Measurements from ENCODE around the gene RPS6KA5. TPM values are rescaled to one million over a fixed set of nuclear protein-coding genes. Genes with fewer than 3 reads are reported as not detected.
"Not testable (repeated sequence)": the region's sequence is repeated elsewhere in the genome, so short reads cannot be mapped to it uniquely, and the experiment has no call there.

Gene RPS6KA5
- total and polyA plus RNA-seq, 4 donors, result 3.3 to 10.7 (median 7.8) TPM

- H3K27ac ChIP-seq (ENCODE audit: low read depth, low read length), result no peak overlapping the region
- DNase-seq (ENCODE audit: low read depth in 4 of 6, low spot score in 6 of 6), result no peak
- no peaks in the 10 kb centered on the region for H3K36me3 ChIP-seq (ENCODE audit: control insufficient read depth, insufficient read depth, low read length)
- no peak overlapping the region for H3K4me3 ChIP-seq (ENCODE audit: low read depth, low read length)
- no CpG with 5 or more reads among the region's 1 CpG for WGBS (ENCODE audit: insufficient coverage)
- H3K27me3 ChIP-seq (ENCODE audit: control insufficient read depth, insufficient read depth, low read length), result no peaks in the 10 kb centered on the region
- H3K9me3 ChIP-seq (ENCODE audit: control insufficient read depth, insufficient read depth, low read length), result peaks cover 2% of the 10 kb centered on the region
- no peaks in the 10 kb centered on the region for H3K4me1 ChIP-seq (ENCODE audit: control insufficient read depth, insufficient read depth, low read length)
These were observed 24.6 kb downstream of the RPS6KA5 start for GRCh38 chr14:91035855-91036254.

GRCh38 chr14:91034379-91034778 lies 26.1 kb downstream of the RPS6KA5 start:
- H3K27ac ChIP-seq (ENCODE audit: low read depth, low read length); DNase-seq (ENCODE audit: low read depth in 4 of 6, low spot score in 6 of 6); H3K4me1 ChIP-seq (ENCODE audit: control insufficient read depth, insufficient read depth, low read length); H3K36me3 ChIP-seq (ENCODE audit: control insufficient read depth, insufficient read depth, low read length); H3K9me3 ChIP-seq (ENCODE audit: control insufficient read depth, insufficient read depth, low read length); H3K27me3 ChIP-seq (ENCODE audit: control insufficient read depth, insufficient read depth, low read length); H3K4me3 ChIP-seq (ENCODE audit: low read depth, low read length): not testable (repeated sequence)
- WGBS (ENCODE audit: insufficient coverage), result 99% methylated on average over 8 of the region's 10 CpGs

- H3K9me3 ChIP-seq (ENCODE audit: control insufficient read depth, insufficient read depth, low read length), result peaks cover 2% of the 10 kb centered on the region
- H3K4me1 ChIP-seq (ENCODE audit: control insufficient read depth, insufficient read depth, low read length), result no peaks in the 10 kb centered on the region
- H3K27me3 ChIP-seq (ENCODE audit: control insufficient read depth, insufficient read depth, low read length), result no peaks in the 10 kb centered on the region
- no CpG with 5 or more reads among the region's 3 CpGs for whole genome bisulfite sequencing (ENCODE audit: insufficient coverage)
- no peaks in the 10 kb centered on the region for H3K36me3 ChIP-seq (ENCODE audit: control insufficient read depth, insufficient read depth, low read length)
- no peak for DNase-seq (ENCODE audit: low read depth in 4 of 6, low spot score in 6 of 6)
- H3K4me3 ChIP-seq (ENCODE audit: low read depth, low read length), result no peak overlapping the region
- H3K27ac ChIP-seq (ENCODE audit: low read depth, low read length), result no peak overlapping the region
These were observed 28.2 kb downstream of the RPS6KA5 start for GRCh38 chr14:91032248-91032647.

GRCh38 chr14:91031666-91032065 lies 28.8 kb downstream of the RPS6KA5 start:
- Histone ChIP-seq H3K36me3 (ENCODE audit: control insufficient read depth, insufficient read depth, low read length) (no peaks in the 10 kb centered on the region), H3K9me3 (ENCODE audit: control insufficient read depth, insufficient read depth, low read length) (peaks cover 2% of the 10 kb centered on the region), H3K27me3 (ENCODE audit: control insufficient read depth, insufficient read depth, low read length) (no peaks in the 10 kb centered on the region), H3K4me3 (ENCODE audit: low read depth, low read length) (no peak overlapping the region), H3K27ac (ENCODE audit: low read depth, low read length) (no peak overlapping the region), H3K4me1 (ENCODE audit: control insufficient read depth, insufficient read depth, low read length) (no peaks in the 10 kb centered on the region)
- DNase-seq (ENCODE audit: low read depth in 4 of 6, low spot score in 6 of 6), result no peak
- WGBS (ENCODE audit: insufficient coverage), result no CpG with 5 or more reads among the region's 4 CpGs

GRCh38 chr14:91029456-91030217 lies 30.8 kb downstream of the RPS6KA5 start:
- Histone ChIP-seq H3K9me3 (ENCODE audit: control insufficient read depth, insufficient read depth, low read length) (peaks cover 2% of the 10 kb centered on the region), H3K4me3 (ENCODE audit: low read depth, low read length) (no peak overlapping the region), H3K4me1 (ENCODE audit: control insufficient read depth, insufficient read depth, low read length) (no peaks in the 10 kb centered on the region), H3K27me3 (ENCODE audit: control insufficient read depth, insufficient read depth, low read length) (no peaks in the 10 kb centered on the region), H3K36me3 (ENCODE audit: control insufficient read depth, insufficient read depth, low read length) (no peaks in the 10 kb centered on the region), H3K27ac (ENCODE audit: low read depth, low read length) (no peak overlapping the region)
- no CpG with 5 or more reads among the region's 1 CpG for WGBS (ENCODE audit: insufficient coverage)
- DNase-seq (ENCODE audit: low read depth in 4 of 6, low spot score in 6 of 6), result no peak

GRCh38 chr14:91027561-91027960 lies 32.9 kb downstream of the RPS6KA5 start:
- H3K4me1 ChIP-seq (ENCODE audit: control insufficient read depth, insufficient read depth, low read length), result no peaks in the 10 kb centered on the region
- no peak for DNase-seq (ENCODE audit: low read depth in 4 of 6, low spot score in 6 of 6)
- H3K27ac ChIP-seq (ENCODE audit: low read depth, low read length), result no peak overlapping the region
- no peak overlapping the region for H3K4me3 ChIP-seq (ENCODE audit: low read depth, low read length)
- H3K36me3 ChIP-seq (ENCODE audit: control insufficient read depth, insufficient read depth, low read length), result no peaks in the 10 kb centered on the region
- no peaks in the 10 kb centered on the region for H3K9me3 ChIP-seq (ENCODE audit: control insufficient read depth, insufficient read depth, low read length)
- no peaks in the 10 kb centered on the region for H3K27me3 ChIP-seq (ENCODE audit: control insufficient read depth, insufficient read depth, low read length)

GRCh38 chr14:91022622-91023028 lies 37.8 kb downstream of the RPS6KA5 start:
- not testable (repeated sequence) for H3K27me3 ChIP-seq (ENCODE audit: control insufficient read depth, insufficient read depth, low read length); H3K36me3 ChIP-seq (ENCODE audit: control insufficient read depth, insufficient read depth, low read length); DNase-seq (ENCODE audit: low read depth in 4 of 6, low spot score in 6 of 6); H3K4me1 ChIP-seq (ENCODE audit: control insufficient read depth, insufficient read depth, low read length); H3K4me3 ChIP-seq (ENCODE audit: low read depth, low read length); H3K9me3 ChIP-seq (ENCODE audit: control insufficient read depth, insufficient read depth, low read length); H3K27ac ChIP-seq (ENCODE audit: low read depth, low read length)
- WGBS (ENCODE audit: insufficient coverage), result 100% methylated on average over 1 of the region's 9 CpGs

- Histone ChIP-seq H3K4me1 (ENCODE audit: control insufficient read depth, insufficient read depth, low read length) (no peaks in the 10 kb centered on the region), H3K9me3 (ENCODE audit: control insufficient read depth, insufficient read depth, low read length) (no peaks in the 10 kb centered on the region), H3K4me3 (ENCODE audit: low read depth, low read length) (no peak overlapping the region), H3K27me3 (ENCODE audit: control insufficient read depth, insufficient read depth, low read length) (no peaks in the 10 kb centered on the region), H3K27ac (ENCODE audit: low read depth, low read length) (no peak overlapping the region), H3K36me3 (ENCODE audit: control insufficient read depth, insufficient read depth, low read length) (no peaks in the 10 kb centered on the region)
- WGBS (ENCODE audit: insufficient coverage), result no CpG with 5 or more reads among the region's 1 CpG
- DNase-seq (ENCODE audit: low read depth in 4 of 6, low spot score in 6 of 6), result no peak
These were observed 38.3 kb downstream of the RPS6KA5 start for GRCh38 chr14:91021991-91022621.

GRCh38 chr14:91021115-91021514 lies 39.3 kb downstream of the RPS6KA5 start:
- no peak for DNase-seq (ENCODE audit: low read depth in 4 of 6, low spot score in 6 of 6)
- Histone ChIP-seq H3K27me3 (ENCODE audit: control insufficient read depth, insufficient read depth, low read length) (no peaks in the 10 kb centered on the region), H3K27ac (ENCODE audit: low read depth, low read length) (no peak overlapping the region), H3K36me3 (ENCODE audit: control insufficient read depth, insufficient read depth, low read length) (no peaks in the 10 kb centered on the region), H3K4me3 (ENCODE audit: low read depth, low read length) (no peak overlapping the region), H3K9me3 (ENCODE audit: control insufficient read depth, insufficient read depth, low read length) (no peaks in the 10 kb centered on the region), H3K4me1 (ENCODE audit: control insufficient read depth, insufficient read depth, low read length) (no peaks in the 10 kb centered on the region)
- WGBS (ENCODE audit: insufficient coverage), result 100% methylated on average over 1 of the region's 3 CpGs

- no peaks in the 10 kb centered on the region for H3K4me1 ChIP-seq (ENCODE audit: control insufficient read depth, insufficient read depth, low read length)
- no peaks in the 10 kb centered on the region for H3K9me3 ChIP-seq (ENCODE audit: control insufficient read depth, insufficient read depth, low read length)
- 68% methylated on average over 2 of the region's 3 CpGs for WGBS (ENCODE audit: insufficient coverage)
- no peak overlapping the region for H3K27ac ChIP-seq (ENCODE audit: low read depth, low read length)
- H3K27me3 ChIP-seq (ENCODE audit: control insufficient read depth, insufficient read depth, low read length), result no peaks in the 10 kb centered on the region
- no peak for DNase-seq (ENCODE audit: low read depth in 4 of 6, low spot score in 6 of 6)
- no peaks in the 10 kb centered on the region for H3K36me3 ChIP-seq (ENCODE audit: control insufficient read depth, insufficient read depth, low read length)
- no peak overlapping the region for H3K4me3 ChIP-seq (ENCODE audit: low read depth, low read length)
These were observed 40.8 kb downstream of the RPS6KA5 start for GRCh38 chr14:91019673-91020072.

Measured in spinal cord (tissue), 10 donors.